MM.1S (cell line): ENCODE data around the gene ACER3.

Experiments used
- EZH2 ChIP-seq: fragments of 300-600 bp; sonication (generic); optimal IDR thresholded peaks from 2 replicates; pipeline ENCODE3; 2017; ENCODE audit warnings: low read depth, mild to moderate bottlenecking, antibody characterized with exemption, low read length, mixed read lengths
- TF ChIP-seq, protein P1 (sequence below): fragments of 300-600 bp; sonication (generic); IDR thresholded peaks from 2 replicates; pipeline ENCODE4 v1.5.1; 2016; ENCODE audit warnings: antibody characterized with exemption, low read length, mixed read lengths

DNA sequence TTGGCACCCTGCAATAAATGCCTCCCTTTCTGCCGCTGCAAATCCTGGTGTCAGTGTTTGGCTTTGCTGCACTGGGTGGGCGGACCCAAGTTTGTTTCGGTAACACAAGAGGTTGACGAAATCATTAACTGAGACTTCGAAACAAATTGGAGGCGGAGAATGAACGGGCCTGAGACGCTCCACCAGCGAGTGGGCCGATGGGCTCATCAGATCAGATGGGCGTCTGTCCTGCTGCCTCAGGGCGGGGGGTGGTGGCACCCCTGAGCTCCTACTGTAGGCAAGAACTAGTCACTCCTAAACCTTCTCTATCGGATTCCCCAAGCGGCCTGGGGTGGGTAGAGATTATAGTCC lies 205.1 kb downstream of the ACER3 start:
- TF ChIP-seq, protein P1, sequence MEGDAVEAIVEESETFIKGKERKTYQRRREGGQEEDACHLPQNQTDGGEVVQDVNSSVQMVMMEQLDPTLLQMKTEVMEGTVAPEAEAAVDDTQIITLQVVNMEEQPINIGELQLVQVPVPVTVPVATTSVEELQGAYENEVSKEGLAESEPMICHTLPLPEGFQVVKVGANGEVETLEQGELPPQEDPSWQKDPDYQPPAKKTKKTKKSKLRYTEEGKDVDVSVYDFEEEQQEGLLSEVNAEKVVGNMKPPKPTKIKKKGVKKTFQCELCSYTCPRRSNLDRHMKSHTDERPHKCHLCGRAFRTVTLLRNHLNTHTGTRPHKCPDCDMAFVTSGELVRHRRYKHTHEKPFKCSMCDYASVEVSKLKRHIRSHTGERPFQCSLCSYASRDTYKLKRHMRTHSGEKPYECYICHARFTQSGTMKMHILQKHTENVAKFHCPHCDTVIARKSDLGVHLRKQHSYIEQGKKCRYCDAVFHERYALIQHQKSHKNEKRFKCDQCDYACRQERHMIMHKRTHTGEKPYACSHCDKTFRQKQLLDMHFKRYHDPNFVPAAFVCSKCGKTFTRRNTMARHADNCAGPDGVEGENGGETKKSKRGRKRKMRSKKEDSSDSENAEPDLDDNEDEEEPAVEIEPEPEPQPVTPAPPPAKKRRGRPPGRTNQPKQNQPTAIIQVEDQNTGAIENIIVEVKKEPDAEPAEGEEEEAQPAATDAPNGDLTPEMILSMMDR: no peak
- TF ChIP-seq EZH2: no peak
